Measurements from ENCODE around the gene DNMBP. TPM values are rescaled to one million over a fixed set of nuclear protein-coding genes. Genes with fewer than 3 reads are reported as not detected.

Gene DNMBP
- total RNA-seq, 1 experiment from 2014 or later = 60.3 TPM

- no peak for TF ChIP-seq ZBTB33 (IDR thresholded peaks at IDR 0.05; ENCODE audit: extremely low read depth, insufficient replicate concordance, low read length)
- TF ChIP-seq RAD21 (IDR thresholded peaks at IDR 0.05; ENCODE audit: low read depth) = no peak
- no peak for TF ChIP-seq CEBPB (IDR thresholded peaks at IDR 0.05; ENCODE audit: low read depth)
- TF ChIP-seq SRF (IDR thresholded peaks at IDR 0.05; ENCODE audit: low read depth) = no peak
- no peak for TF ChIP-seq MAX (IDR thresholded peaks at IDR 0.05)
- no peak for TF ChIP-seq EGR1 (IDR thresholded peaks at IDR 0.05; ENCODE audit: low read depth)
- no peak for TF ChIP-seq SP1 (IDR thresholded peaks at IDR 0.05; ENCODE audit: low read depth)
- TF ChIP-seq SIN3A (IDR thresholded peaks at IDR 0.05; ENCODE audit: low read depth) = no peak
Observed at GRCh38 chr10:99912041-99912440, 97.7 kb downstream of the DNMBP start (continued).

GRCh38 chr10:99908512-99908911, 101.2 kb downstream of the DNMBP start:
- Histone ChIP-seq H3K4me3 (replicated peaks in 1 of 2; ENCODE audit: low read depth in 1 of 2, low read length in 2 of 2) (no peak overlapping the region), H3K4me1 (ENCODE audit: control insufficient read depth in 1 of 2, insufficient read depth in 2 of 2, low read length in 2 of 2) (peaks cover 39 to 78% of the 10 kb centered on the region in 2 experiments), H3K4me2 (ENCODE audit: low read length) (peak overlapping the region; percentile 60; the same call in 1 of the 2 replicates), H2AFZ (ENCODE audit: low read depth, low read length, poor library complexity, severe bottlenecking) (no peak overlapping the region), H3K9me2 (ENCODE audit: insufficient read depth) (no peaks in the 10 kb centered on the region), H3K9me3 (ENCODE audit: control insufficient read depth in 1 of 2, insufficient read depth in 1 of 2, low read depth in 1 of 2, low read length in 2 of 2) (no peaks in the 10 kb centered on the region), H3K79me2 (ENCODE audit: insufficient read depth, low read length) (peaks cover 88% of the 10 kb centered on the region), H3K9ac (ENCODE audit: low read length) (no peak overlapping the region), H3K27me3 (ENCODE audit: insufficient read depth, low read length) (no peaks in the 10 kb centered on the region), H3K36me3 (ENCODE audit: control insufficient read depth in 1 of 2, insufficient read depth in 2 of 2, low read length in 2 of 2) (peaks cover 21 to 49% of the 10 kb centered on the region in 2 experiments), H3K27ac (ENCODE audit: low read depth, low read length) (0 out of 2 replicates have a peak overlapping the region, but pooled peaks have one; percentile 2), H4K20me1 (ENCODE audit: insufficient read depth) (no peaks in the 10 kb centered on the region)
- ChIA-PET RAD21 (ENCODE audit: low non-redundant PET in 1 of 2, low total read pairs in 2 of 2, uncharacterized antibody in 2 of 2, unreplicated experiment in 2 of 2) (interaction anchor here in 1 of 2 experiments (0.8 kb wide), 1 partner anchor 56 kb away, joined by 4 read pairs; no protein-coding TSS in a partner anchor), POLR2A (interaction anchor here (1.1 to 1.8 kb wide), 2 partner anchors 11 to 137 kb away, joined by 3 to 4 read pairs; no protein-coding TSS in a partner anchor), CTCF (interaction anchor here (1.0 to 2.4 kb wide), 2 partner anchors 101 to 138 kb away, joined by 3 to 16 read pairs; partner anchors contain the start of gene DNMBP)
- no peak for ATAC-seq
- no peak for DNase-seq (ENCODE audit: low read depth, low spot score)
- TF ChIP-seq ELF1 (IDR thresholded peaks at IDR 0.05; ENCODE audit: borderline replicate concordance, low read depth) = no peak
- no peak for TF ChIP-seq FOSL1 (IDR thresholded peaks at IDR 0.05; ENCODE audit: low read depth)
- TF ChIP-seq POLR2A (IDR thresholded peaks at IDR 0.05; ENCODE audit: borderline replicate concordance, extremely low read depth, insufficient read depth, insufficient read length) = no peak
- TF ChIP-seq CBX3 (IDR thresholded peaks at IDR 0.05; ENCODE audit: low read depth) = no peak
- no peak for TF ChIP-seq ZNF274 (IDR thresholded peaks at IDR 0.05; ENCODE audit: low read depth, low read length)
- no peak for TF ChIP-seq RAD21 (IDR thresholded peaks at IDR 0.05; ENCODE audit: low read depth)
- no peak for TF ChIP-seq JUND (IDR thresholded peaks at IDR 0.05)
- TF ChIP-seq ATF3 (IDR thresholded peaks at IDR 0.05) = no peak
- no peak for TF ChIP-seq MAX (IDR thresholded peaks at IDR 0.05)
- no peak for TF ChIP-seq CEBPB (IDR thresholded peaks at IDR 0.05; ENCODE audit: low read depth)
- TF ChIP-seq CTCF (IDR thresholded peaks at IDR 0.05 in 2 of 3, conservative IDR thresholded peaks at IDR 0.05 in 1 of 3; ENCODE audit: borderline replicate concordance in 1 of 3, insufficient read depth in 1 of 3, low read depth in 2 of 3, low read length in 2 of 3) = no peak
- no peak for TF ChIP-seq TCF7L2 (IDR thresholded peaks at IDR 0.05; ENCODE audit: borderline replicate concordance, extremely low read depth, insufficient read depth, insufficient read length)
- no peak for TF ChIP-seq POLR2AphosphoS5 (IDR thresholded peaks at IDR 0.05; ENCODE audit: low read depth, low read length)
- TF ChIP-seq EZH2phosphoT487 (IDR thresholded peaks at IDR 0.05; ENCODE audit: borderline replicate concordance) = no peak
- no peak for TF ChIP-seq SRF (IDR thresholded peaks at IDR 0.05; ENCODE audit: low read depth)
- TF ChIP-seq YY1 (IDR thresholded peaks at IDR 0.05; ENCODE audit: extremely low read depth, insufficient replicate concordance, low read depth, low read length) = no peak
- no peak for TF ChIP-seq EGR1 (IDR thresholded peaks at IDR 0.05; ENCODE audit: low read depth)
- intact Hi-C loops (cut with micrococcal nuclease) = no loop called here
- BruUV-seq (replicated peaks) = no TSS peak
